Body of pancreas (tissue), 4 donors: ENCODE data around the gene MED31. TPM values are rescaled to one million over a fixed set of nuclear protein-coding genes. Genes with fewer than 3 reads are reported as not detected.

Source experiments
- ATAC-seq: fragments of 150-250 bp; one replicate; pipeline ENCODE4 v1.9.1; 2016
- DNase-seq, 4 donors: peaks; one replicate each; pipeline ENCODE4 v3.0.0-alpha.2; 2019
- H3K27ac ChIP-seq, 4 donors: fragments of 200-600 bp; sonication (generic); 1 replicate in 3 of 4; 2 replicates in 1 of 4; pipeline versions ENCODE4 v1.5.1 to v1.6.1; 2016 to 2019; ENCODE audit warnings: mild to moderate bottlenecking in 1 of 4, mixed read lengths in 1 of 4, moderate library complexity in 1 of 4
- H3K27me3 ChIP-seq, 2 donors: fragments of 200-600 bp; sonication (generic); one replicate each; pipeline ENCODE4 v1.6.0; 2016; ENCODE audit warnings: mild to moderate bottlenecking in 1 of 2
- H3K36me3 ChIP-seq, 2 donors: fragments of 200-600 bp; sonication (generic); replicated peaks in 1 of 2; 2 replicates each; pipeline ENCODE4 v1.5.1; 2016; ENCODE audit warnings: low read depth in 2 of 2; ENCODE audit not compliant: insufficient read depth in 1 of 2
- H3K4me1 ChIP-seq: fragments of 200-600 bp; sonication (generic); one replicate; pipeline ENCODE4 v1.6.0; 2016
- H3K4me3 ChIP-seq, 2 donors: fragments of 200-600 bp; sonication (generic); 1 replicate in 1 of 2; 2 replicates in 1 of 2; pipeline ENCODE4 v1.5.1; 2016 to 2019
- H3K9me3 ChIP-seq, 3 donors: fragments of 200-600 bp; sonication (generic); 1 replicate in 2 of 3; 2 replicates in 1 of 3; pipeline ENCODE4 v1.5.1; 2016
- POLR2A ChIP-seq, 3 donors: fragments of 450-650 bp; IDR thresholded peaks; one replicate each; pipeline ENCODE4 v1.6.1; 2016; ENCODE audit warnings: antibody characterized with exemption in 3 of 3, mild to moderate bottlenecking in 2 of 3
- WGBS, 2 donors: methylation state at CpG; one replicate each; pipeline ENCODE4 v1.1.5; 2017; 5-methylcytosine and 5-hydroxymethylcytosine counted together
- intact Hi-C: fragments of 100-400 bp; cut with DNase I; formaldehyde crosslinking; loops from one replicate; pipeline ENCODE4 v1.15.1; 2023
- total RNA-seq, 2 donors: library from RNA; depleted of rRNA; stranded (reverse); fragments of >200 nt; gene quantifications; one replicate each; pipeline ENCODE4 v1.1.0, GENCODE V29; 2016
- TF ChIP-seq, protein P1 (sequence below), 7 experiments: fragments of 450-650 bp in 4 of 7; fragments of 200-600 bp in 3 of 7; sonication (generic) in 3 of 7; IDR thresholded peaks; one replicate each; pipeline ENCODE4 v1.5.1; 2016 to 2019; ENCODE audit warnings: antibody characterized with exemption in 7 of 7

MED31 gene
- total RNA-seq, 2 donors from 2014 or later, result 6.2 to 9.9 TPM

- ATAC-seq (no peak), DNase-seq (no peak)
- TF ChIP-seq, protein P1, sequence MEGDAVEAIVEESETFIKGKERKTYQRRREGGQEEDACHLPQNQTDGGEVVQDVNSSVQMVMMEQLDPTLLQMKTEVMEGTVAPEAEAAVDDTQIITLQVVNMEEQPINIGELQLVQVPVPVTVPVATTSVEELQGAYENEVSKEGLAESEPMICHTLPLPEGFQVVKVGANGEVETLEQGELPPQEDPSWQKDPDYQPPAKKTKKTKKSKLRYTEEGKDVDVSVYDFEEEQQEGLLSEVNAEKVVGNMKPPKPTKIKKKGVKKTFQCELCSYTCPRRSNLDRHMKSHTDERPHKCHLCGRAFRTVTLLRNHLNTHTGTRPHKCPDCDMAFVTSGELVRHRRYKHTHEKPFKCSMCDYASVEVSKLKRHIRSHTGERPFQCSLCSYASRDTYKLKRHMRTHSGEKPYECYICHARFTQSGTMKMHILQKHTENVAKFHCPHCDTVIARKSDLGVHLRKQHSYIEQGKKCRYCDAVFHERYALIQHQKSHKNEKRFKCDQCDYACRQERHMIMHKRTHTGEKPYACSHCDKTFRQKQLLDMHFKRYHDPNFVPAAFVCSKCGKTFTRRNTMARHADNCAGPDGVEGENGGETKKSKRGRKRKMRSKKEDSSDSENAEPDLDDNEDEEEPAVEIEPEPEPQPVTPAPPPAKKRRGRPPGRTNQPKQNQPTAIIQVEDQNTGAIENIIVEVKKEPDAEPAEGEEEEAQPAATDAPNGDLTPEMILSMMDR (IDR thresholded peaks at IDR 0.05), result no peak
- TF ChIP-seq POLR2A (IDR thresholded peaks at IDR 0.05), result no peak
- intact Hi-C loops, result no loop called here
- Histone ChIP-seq H3K27ac (no peak overlapping the region), H3K9me3 (no peaks in the 10 kb centered on the region), H3K4me3 (no peak overlapping the region), H3K4me1 (peaks cover 18% of the 10 kb centered on the region), H3K27me3 (no peaks in the 10 kb centered on the region), H3K36me3 (peaks cover 0 to 3% of the 10 kb centered on the region in 2 donors)
- WGBS, 2 donors, result 64 to 71% methylated on average over 2 of the region's 2 CpGs
Observed at GRCh38 chr17:6636105-6636504, 15.3 kb downstream of the MED31 start.

GRCh38 chr17:6633263-6633662 is 18.1 kb downstream of the MED31 start:
- 96 to 99% methylated on average over 3 of the region's 3 CpGs for WGBS, 2 donors
- Histone ChIP-seq H3K4me3 (no peak overlapping the region), H3K9me3 (no peaks in the 10 kb centered on the region), H3K36me3 (peaks cover 0 to 3% of the 10 kb centered on the region in 2 donors), H3K27me3 (no peaks in the 10 kb centered on the region), H3K4me1 (peaks cover 1% of the 10 kb centered on the region), H3K27ac (no peak overlapping the region)
- no peak for TF ChIP-seq POLR2A (IDR thresholded peaks at IDR 0.05)
- TF ChIP-seq, protein P1 (IDR thresholded peaks at IDR 0.05), result no peak
- intact Hi-C loops, result no loop called here
- no peak for ATAC-seq
- DNase-seq, result no peak

GRCh38 chr17:6632530-6632929 is 18.9 kb downstream of the MED31 start:
- H3K4me3 ChIP-seq, result no peak overlapping the region
- no peaks in the 10 kb centered on the region for H3K4me1 ChIP-seq
- no peak overlapping the region for H3K27ac ChIP-seq
- H3K27me3 ChIP-seq, result no peaks in the 10 kb centered on the region
- no peak for ATAC-seq
- H3K9me3 ChIP-seq, result no peaks in the 10 kb centered on the region
- intact Hi-C loops, result no loop called here
- peaks cover 0 to 3% of the 10 kb centered on the region in 2 donors for H3K36me3 ChIP-seq
- TF ChIP-seq POLR2A (IDR thresholded peaks at IDR 0.05), result no peak
- TF ChIP-seq, protein P1 (IDR thresholded peaks at IDR 0.05), result no peak
- no peak for DNase-seq

DNA sequence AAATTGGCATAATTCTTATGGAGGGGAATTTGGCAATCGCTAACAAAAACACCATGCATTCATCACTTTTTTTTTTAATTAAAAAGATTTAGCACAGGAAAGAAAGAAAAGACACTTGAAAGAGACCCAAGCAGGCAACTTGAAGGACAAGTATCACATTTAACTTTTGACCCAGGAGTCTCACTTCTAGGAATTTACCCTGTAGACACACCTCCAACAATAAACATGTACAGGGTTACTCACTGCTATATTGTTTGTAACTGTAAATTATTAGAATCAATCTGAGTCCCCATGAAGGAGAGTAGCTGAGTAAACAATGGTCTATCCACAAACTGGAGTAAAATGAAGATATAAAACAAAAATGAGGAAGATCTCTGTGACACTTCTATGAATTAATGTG is 21.0 kb downstream of the MED31 start:
- DNase-seq (no peak), ATAC-seq (no peak)
- H3K4me3 ChIP-seq, result no peak overlapping the region
- TF ChIP-seq POLR2A (IDR thresholded peaks at IDR 0.05), result no peak
- TF ChIP-seq, protein P1 (IDR thresholded peaks at IDR 0.05), result no peak
- no peaks in the 10 kb centered on the region for H3K9me3 ChIP-seq
- 88 to 89% methylated on average over 1 of the region's 1 CpG for WGBS, 2 donors
- H3K36me3 ChIP-seq, result peaks cover 0 to 8% of the 10 kb centered on the region in 2 donors
- intact Hi-C loops, result no loop called here
- H3K4me1 ChIP-seq, result no peaks in the 10 kb centered on the region
- no peaks in the 10 kb centered on the region for H3K27me3 ChIP-seq
- no peak overlapping the region for H3K27ac ChIP-seq

DNA sequence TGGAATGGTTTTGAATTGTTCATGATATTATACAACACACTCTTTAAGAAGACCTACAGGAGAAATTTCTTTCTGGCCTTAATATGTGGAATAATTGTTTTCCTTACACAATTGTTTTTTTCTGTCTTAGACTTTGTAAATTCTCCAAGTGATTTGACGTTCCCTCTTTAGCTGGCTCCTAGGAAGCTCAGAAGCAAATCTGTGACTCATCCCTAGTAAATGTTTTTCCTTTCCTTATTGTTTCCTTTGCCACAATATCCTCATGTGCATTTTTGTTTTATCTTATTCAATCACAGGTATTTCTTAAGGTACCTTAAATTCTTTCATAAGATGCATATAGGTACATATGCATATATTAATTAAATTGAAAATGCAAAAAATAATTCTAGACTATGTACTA is 24.4 kb downstream of the MED31 start:
- Histone ChIP-seq H3K4me3 (no peak overlapping the region), H3K4me1 (no peaks in the 10 kb centered on the region), H3K27ac (no peak overlapping the region), H3K9me3 (no peaks in the 10 kb centered on the region), H3K27me3 (no peaks in the 10 kb centered on the region), H3K36me3 (peaks cover 0 to 8% of the 10 kb centered on the region in 2 donors)
- 61 to 91% methylated on average over 1 of the region's 1 CpG for WGBS, 2 donors
- TF ChIP-seq POLR2A (IDR thresholded peaks at IDR 0.05), result no peak
- TF ChIP-seq, protein P1 (IDR thresholded peaks at IDR 0.05), result no peak
- ATAC-seq (no peak), DNase-seq (no peak)
- intact Hi-C loops, result no loop called here
